ENCODE results near the gene CD151. TPM values are rescaled to one million over a fixed set of nuclear protein-coding genes. Genes with fewer than 3 reads are reported as not detected.

Gene CD151
- total RNA-seq, 1 donor from 2014 or later: 921 TPM

GRCh38 chr11:829176-829846 is 3.4 kb upstream of the CD151 start:
- DNase-seq (ENCODE audit: low read depth): no peak

- DNase-seq (ENCODE audit: low read depth): no peak
Observed at GRCh38 chr11:829847-830294, 2.9 kb upstream of the CD151 start.

GRCh38 chr11:830295-831117 is 2.2 kb upstream of the CD151 start:
- DNase-seq (ENCODE audit: low read depth): peak; percentile 43

GRCh38 chr11:831118-831864 is 1.5 kb upstream of the CD151 start:
- DNase-seq (ENCODE audit: low read depth): peak; percentile 25

- no peak for DNase-seq (ENCODE audit: low read depth)
Observed at GRCh38 chr11:831961-832528, 707 bp upstream of the CD151 start.

GRCh38 chr11:833114-833791 is 501 bp downstream of the CD151 start:
- no peak for DNase-seq (ENCODE audit: low read depth)

- DNase-seq (ENCODE audit: low read depth): no peak
Observed at GRCh38 chr11:833849-834311, 1.1 kb downstream of the CD151 start.

- peak; percentile 90 for DNase-seq (ENCODE audit: low read depth)
Observed at GRCh38 chr11:834371-835316, 1.9 kb downstream of the CD151 start.

- no peak for DNase-seq (ENCODE audit: low read depth)
Observed at GRCh38 chr11:836274-836673, 3.5 kb downstream of the CD151 start.

GRCh38 chr11:836700-837099 is 3.9 kb downstream of the CD151 start:
- DNase-seq (ENCODE audit: low read depth): no peak

- DNase-seq (ENCODE audit: low read depth): no peak
Observed at GRCh38 chr11:837189-837989, 4.6 kb downstream of the CD151 start.

- no peak for DNase-seq (ENCODE audit: low read depth)
Observed at GRCh38 chr11:837990-838307, 5.2 kb downstream of the CD151 start.

- no peak for DNase-seq (ENCODE audit: low read depth)
Observed at GRCh38 chr11:838441-839279, 5.9 kb downstream of the CD151 start.

GRCh38 chr11:839280-839623 is 6.5 kb downstream of the CD151 start:
- no peak for DNase-seq (ENCODE audit: low read depth)

- DNase-seq (ENCODE audit: low read depth): no peak
Observed at GRCh38 chr11:839875-840617, 7.3 kb downstream of the CD151 start.

GRCh38 chr11:841981-842369 is 9.2 kb downstream of the CD151 start:
- DNase-seq (ENCODE audit: low read depth): no peak

GRCh38 chr11:842370-843002 is 9.7 kb downstream of the CD151 start, which contains the start of the genes POLR2L and TSPAN4:
Gene POLR2L, minus strand, starts transcription at chr11:842529. Its CDS starts 21 bp downstream, at chr11:842508.
Gene TSPAN4, plus strand, starts transcription at chr11:842852. Its CDS starts 7,453 bp downstream, at chr11:850305.
- DNase-seq (ENCODE audit: low read depth): peak; percentile 50

All from renal cortical epithelial cell (primary cell).